ENCODE results near the gene PHEX.

Gene PHEX

GRCh38 chrX:22015139-22015750 is 16.9 kb upstream of the PHEX start:
- no peak for ATAC-seq
- TF ChIP-seq ZFP3 (CRISPR knock-in tag; IDR thresholded peaks at IDR 0.05) = no peak
- TF ChIP-seq ARNTL (CRISPR knock-in tag; IDR thresholded peaks at IDR 0.05; ENCODE audit: borderline replicate concordance, low read depth) = no peak
- no peak for TF ChIP-seq ESRRG (CRISPR knock-in tag; IDR thresholded peaks at IDR 0.05)
- TF ChIP-seq SNAI2 (CRISPR knock-in tag; IDR thresholded peaks at IDR 0.05) = no peak
- TF ChIP-seq ZFP30 (CRISPR knock-in tag; IDR thresholded peaks at IDR 0.05) = no peak
- no peak for TF ChIP-seq ZNF70 (CRISPR knock-in tag; IDR thresholded peaks at IDR 0.05)
- no peak for TF ChIP-seq OSR1 (CRISPR knock-in tag; IDR thresholded peaks at IDR 0.05)
- no peak for TF ChIP-seq POU6F1 (CRISPR knock-in tag; IDR thresholded peaks at IDR 0.05; ENCODE audit: borderline replicate concordance, low read depth)
- no peak for TF ChIP-seq BACH2 (CRISPR knock-in tag; IDR thresholded peaks at IDR 0.05; ENCODE audit: borderline replicate concordance)
- TF ChIP-seq GLIS3 (CRISPR knock-in tag; IDR thresholded peaks at IDR 0.05) = no peak

GRCh38 chrX:22021751-22022324 is 10.3 kb upstream of the PHEX start:
- TF ChIP-seq CSRNP3 (CRISPR knock-in tag; IDR thresholded peaks at IDR 0.05) = no peak
- no peak for TF ChIP-seq CSDC2 (CRISPR knock-in tag; IDR thresholded peaks at IDR 0.05)
- no peak for TF ChIP-seq ESRRG (CRISPR knock-in tag; IDR thresholded peaks at IDR 0.05)
- no peak for TF ChIP-seq ZC3H10 (CRISPR knock-in tag; IDR thresholded peaks at IDR 0.05)
- no peak for TF ChIP-seq TCF4 (CRISPR knock-in tag; IDR thresholded peaks at IDR 0.05; ENCODE audit: borderline replicate concordance)
- TF ChIP-seq ZNF565 (CRISPR knock-in tag; conservative IDR thresholded peaks at IDR 0.05; ENCODE audit: low read depth) = no peak
- no peak for ATAC-seq

- ATAC-seq = no peak
- TF ChIP-seq TSHZ2 (CRISPR knock-in tag; IDR thresholded peaks at IDR 0.05) = no peak
- no peak for TF ChIP-seq PPARA (CRISPR knock-in tag; IDR thresholded peaks at IDR 0.05; ENCODE audit: borderline replicate concordance)
- TF ChIP-seq ZC3H10 (CRISPR knock-in tag; IDR thresholded peaks at IDR 0.05) = no peak
- no peak for TF ChIP-seq GLIS3 (CRISPR knock-in tag; IDR thresholded peaks at IDR 0.05)
- TF ChIP-seq TCF4 (CRISPR knock-in tag; IDR thresholded peaks at IDR 0.05; ENCODE audit: borderline replicate concordance) = no peak
- no peak for TF ChIP-seq ZNF565 (CRISPR knock-in tag; conservative IDR thresholded peaks at IDR 0.05; ENCODE audit: low read depth)
- no peak for TF ChIP-seq ZNF70 (CRISPR knock-in tag; IDR thresholded peaks at IDR 0.05)
- TF ChIP-seq PATZ1 (CRISPR knock-in tag; IDR thresholded peaks at IDR 0.05; ENCODE audit: borderline replicate concordance) = no peak
- TF ChIP-seq ZFP3 (CRISPR knock-in tag; IDR thresholded peaks at IDR 0.05) = no peak
- no peak for TF ChIP-seq CREB5 (CRISPR knock-in tag; IDR thresholded peaks at IDR 0.05; ENCODE audit: low read depth)
- no peak for TF ChIP-seq SNAI2 (CRISPR knock-in tag; IDR thresholded peaks at IDR 0.05)
- no peak for TF ChIP-seq ISL1 (CRISPR knock-in tag; IDR thresholded peaks at IDR 0.05)
- no peak for TF ChIP-seq POU6F1 (CRISPR knock-in tag; IDR thresholded peaks at IDR 0.05; ENCODE audit: borderline replicate concordance, low read depth)
- TF ChIP-seq CSRNP3 (CRISPR knock-in tag; IDR thresholded peaks at IDR 0.05) = no peak
- no peak for TF ChIP-seq ZFP30 (CRISPR knock-in tag; IDR thresholded peaks at IDR 0.05)
- TF ChIP-seq CSDC2 (CRISPR knock-in tag; IDR thresholded peaks at IDR 0.05) = no peak
These were observed 7.5 kb upstream of the PHEX start for GRCh38 chrX:22024577-22024976.
